Stimulated activated CD4-positive, alpha-beta T cell treated with anti-CD3 and anti-CD28 coated beads, Interleukin-4, amount 100 ng/mL, for 1 hour (primary cell): ENCODE measurements around the gene SHROOM4.

Experiments used
- DNase-seq: peaks from one replicate; pipeline ENCODE4 v3.0.0-alpha.2; 2020

The SHROOM4 gene

GRCh38 chrX:50780144-50780543 is 33.9 kb downstream of the SHROOM4 start:
- no peak for DNase-seq

GRCh38 chrX:50779694-50780093 is 34.3 kb downstream of the SHROOM4 start:
- no peak for DNase-seq

GRCh38 chrX:50778272-50778671 is 35.7 kb downstream of the SHROOM4 start:
- DNase-seq, result no peak

- no peak for DNase-seq
Observed at GRCh38 chrX:50776248-50776647, 37.7 kb downstream of the SHROOM4 start.

GRCh38 chrX:50771382-50771781 is 42.6 kb downstream of the SHROOM4 start:
- no peak for DNase-seq

- no peak for DNase-seq
Observed at GRCh38 chrX:50770702-50771101, 43.3 kb downstream of the SHROOM4 start.

GRCh38 chrX:50769389-50770063 is 44.5 kb downstream of the SHROOM4 start:
- no peak for DNase-seq

- no peak for DNase-seq
Observed at GRCh38 chrX:50768801-50769200, 45.2 kb downstream of the SHROOM4 start.

- no peak for DNase-seq
Observed at GRCh38 chrX:50765986-50766385, 48.0 kb downstream of the SHROOM4 start.

GRCh38 chrX:50762578-50762977 is 51.4 kb downstream of the SHROOM4 start:
- no peak for DNase-seq

GRCh38 chrX:50756276-50756675 is 57.7 kb downstream of the SHROOM4 start:
- no peak for DNase-seq

- no peak for DNase-seq
Observed at GRCh38 chrX:50751091-50751490, 62.9 kb downstream of the SHROOM4 start.

GRCh38 chrX:50747471-50747900 is 66.5 kb downstream of the SHROOM4 start:
- DNase-seq, result no peak

GRCh38 chrX:50736656-50737055 is 77.3 kb downstream of the SHROOM4 start:
- no peak for DNase-seq

- no peak for DNase-seq
Observed at GRCh38 chrX:50726296-50726695, 87.7 kb downstream of the SHROOM4 start.

- DNase-seq, result no peak
Observed at GRCh38 chrX:50725310-50725709, 88.7 kb downstream of the SHROOM4 start.

GRCh38 chrX:50723006-50723405 is 91.0 kb downstream of the SHROOM4 start:
- no peak for DNase-seq

GRCh38 chrX:50721764-50722521 is 92.1 kb downstream of the SHROOM4 start:
- no peak for DNase-seq

- DNase-seq, result no peak
Observed at GRCh38 chrX:50719614-50720013, 94.4 kb downstream of the SHROOM4 start.

- DNase-seq, result no peak
Observed at GRCh38 chrX:50718776-50719175, 95.2 kb downstream of the SHROOM4 start.

- no peak for DNase-seq
Observed at GRCh38 chrX:50716706-50717105, 97.3 kb downstream of the SHROOM4 start.

GRCh38 chrX:50712777-50713176 is 101.2 kb downstream of the SHROOM4 start:
- no peak for DNase-seq

- DNase-seq, result no peak
Observed at GRCh38 chrX:50711907-50712306, 102.1 kb downstream of the SHROOM4 start.

- DNase-seq, result no peak
Observed at GRCh38 chrX:50707955-50708699, 105.9 kb downstream of the SHROOM4 start.
